Activated CD4-positive, CD25-positive, alpha-beta regulatory T cell treated with anti-CD3 and anti-CD28 coated beads, Interleukin-2, amount 50 U/mL, for 24 hours (primary cell): Measurements from ENCODE around the gene SUMF2.
"Not testable (repeated sequence)": the region's sequence is repeated elsewhere in the genome, so short reads cannot be mapped to it uniquely, and the experiment has no call there.

ENCODE experiments used
- ATAC-seq, 2 donors: fragments of 150-1000 bp; cut with Tn5 transposase; one replicate each; pipeline ENCODE4 v1.10.0; 2021; ENCODE audit warnings: mild to moderate bottlenecking in 1 of 2, moderate library complexity in 1 of 2

Gene SUMF2

GRCh38 chr7:56063500-56063881 is 595 bp upstream of the SUMF2 start:
- no peak for ATAC-seq

- ATAC-seq: not testable (repeated sequence)
These were observed 2.3 kb downstream of the SUMF2 start for GRCh38 chr7:56066376-56066775.

- ATAC-seq: peak; percentile 81 to 87
These were observed 10.3 kb downstream of the SUMF2 start for GRCh38 chr7:56074371-56074791.

GRCh38 chr7:56077681-56078080 is 13.6 kb downstream of the SUMF2 start:
- ATAC-seq: no peak

- no peak for ATAC-seq
These were observed 14.1 kb downstream of the SUMF2 start for GRCh38 chr7:56078196-56078595.

GRCh38 chr7:56079450-56080185 is 15.5 kb downstream of the SUMF2 start:
- ATAC-seq: no peak

- not testable (repeated sequence) for ATAC-seq
These were observed 16.8 kb downstream of the SUMF2 start for GRCh38 chr7:56080726-56081435.

GRCh38 chr7:56081626-56082340 is 17.7 kb downstream of the SUMF2 start:
- no peak for ATAC-seq

- no peak for ATAC-seq
These were observed 19.2 kb downstream of the SUMF2 start for GRCh38 chr7:56083150-56083785.

GRCh38 chr7:56086761-56087160 is 22.7 kb downstream of the SUMF2 start:
- no peak for ATAC-seq

- ATAC-seq: no peak
These were observed 23.4 kb downstream of the SUMF2 start for GRCh38 chr7:56087445-56087844.

GRCh38 chr7:56091591-56091990 is 27.5 kb downstream of the SUMF2 start:
- no peak for ATAC-seq

- ATAC-seq: not testable (repeated sequence)
These were observed 28.3 kb downstream of the SUMF2 start for GRCh38 chr7:56092388-56092787.

GRCh38 chr7:56092789-56093531 is 28.9 kb downstream of the SUMF2 start, which contains the start of gene PHKG1:
TSS of gene PHKG1 (minus strand) at chr7:56092952. CDS start at chr7:56088941, 4,011 bp downstream.
- no peak for ATAC-seq

GRCh38 chr7:56097700-56098099 is 33.6 kb downstream of the SUMF2 start:
- ATAC-seq: no peak

GRCh38 chr7:56098187-56099008 is 34.3 kb downstream of the SUMF2 start:
- not testable (repeated sequence) for ATAC-seq

- no peak for ATAC-seq
These were observed 35.6 kb downstream of the SUMF2 start for GRCh38 chr7:56099653-56100052.

GRCh38 chr7:56104138-56104537 is 40.1 kb downstream of the SUMF2 start:
- not testable (repeated sequence) for ATAC-seq

- ATAC-seq: no peak
These were observed 41.4 kb downstream of the SUMF2 start for GRCh38 chr7:56105508-56105907.

- peak; percentile 98 to 99 for ATAC-seq
These were observed 42.3 kb downstream of the SUMF2 start, which contains the start of gene CHCHD2 for GRCh38 chr7:56106108-56107073. TSS of gene CHCHD2 (minus strand) at chr7:56106476. CDS start at chr7:56106413, 63 bp downstream.
